NT2/D1 (cell line): ENCODE measurements around the gene TFCP2L1.

ENCODE experiments used
- SUZ12 ChIP-seq: IDR thresholded peaks from 2 replicates; pipeline ENCODE4 v1.6.1; 2011; ENCODE audit not compliant: insufficient read length, insufficient read depth; ENCODE audit errors: extremely low read depth
- YY1 ChIP-seq: IDR thresholded peaks from 2 replicates; pipeline ENCODE4 v1.6.1; 2011; ENCODE audit not compliant: insufficient read length, insufficient read depth
- ZNF274 ChIP-seq: IDR thresholded peaks from 2 replicates; pipeline ENCODE4 v1.6.1; 2011; ENCODE audit warnings: mild to moderate bottlenecking, low read depth, low read length

DNA sequence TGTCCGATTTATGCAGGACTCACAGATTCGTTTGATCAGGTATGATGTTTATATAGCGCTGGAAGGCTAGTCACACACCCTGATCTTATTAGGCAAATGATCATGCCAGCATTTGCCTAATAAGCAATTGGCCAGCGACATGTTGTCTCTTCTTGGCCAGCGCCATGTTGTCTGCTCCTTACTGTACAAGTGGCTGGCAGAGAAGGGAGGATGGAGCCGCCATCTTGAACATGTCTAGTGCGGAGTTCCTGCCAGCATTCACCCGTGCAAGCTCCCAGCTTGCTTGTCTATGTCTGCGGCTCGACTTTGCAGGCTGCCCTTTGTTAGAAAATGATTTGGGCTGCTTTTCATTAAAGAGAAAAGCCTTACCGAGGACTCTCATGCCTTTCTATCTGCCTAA, 106.3 kb downstream of the TFCP2L1 start:
- no peak for TF ChIP-seq SUZ12
- no peak for TF ChIP-seq ZNF274
- TF ChIP-seq YY1: no peak
